ENCODE results near the gene AKR7A3. TPM values are rescaled to one million over a fixed set of nuclear protein-coding genes. Genes with fewer than 3 reads are reported as not detected.
A peak's percentile ranks its signal among the peaks of the same experiment; 100 is the strongest.

The AKR7A3 gene
- total RNA-seq, 1 experiment from 2014 or later, result 0.40 TPM

DNA sequence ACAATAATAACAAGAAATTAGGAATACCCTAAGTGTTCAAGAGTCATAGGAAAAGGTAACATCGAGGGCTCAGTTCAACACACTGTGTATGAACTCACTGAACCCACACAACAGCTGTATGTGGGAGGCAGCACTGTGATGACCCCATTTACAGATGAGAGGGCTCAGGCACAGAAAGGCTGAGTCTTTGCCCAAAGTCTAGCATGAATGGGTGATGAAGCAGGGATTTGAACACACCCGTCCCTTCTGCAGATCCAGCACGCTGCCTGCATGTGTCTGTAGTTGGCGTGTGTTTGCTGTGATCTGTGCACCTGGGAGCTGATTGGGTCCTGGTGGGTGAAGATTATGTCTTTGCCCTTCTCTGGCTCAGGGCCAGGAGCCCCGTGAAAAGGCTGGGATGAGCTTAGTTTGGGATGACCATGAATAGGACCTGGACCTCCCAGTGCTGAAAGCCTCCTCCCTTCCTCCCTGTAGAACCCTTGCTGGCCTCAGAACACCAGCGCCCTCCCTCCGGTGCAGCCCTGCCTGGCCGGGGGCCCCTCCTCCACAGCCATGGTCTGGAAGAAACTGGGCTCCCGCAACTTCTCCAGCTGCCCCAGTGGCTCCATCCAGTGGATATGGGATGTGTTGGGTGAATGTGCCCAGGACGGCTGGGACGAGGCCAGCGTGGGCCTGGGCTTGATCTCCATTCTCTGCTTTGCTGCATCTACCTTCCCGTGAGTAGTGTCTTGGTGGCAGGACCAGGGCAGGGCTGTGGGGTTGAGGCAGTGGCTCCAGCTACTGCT lies 28.7 kb upstream of the AKR7A3 start:
- no TSS peak for BruUV-seq (replicated peaks)
- Histone ChIP-seq H4K20me1 (ENCODE audit: low read length) (no peaks in the 10 kb centered on the region), H3K4me2 (ENCODE audit: low read length) (no peak overlapping the region), H3K9me2 (replicated peaks; ENCODE audit: low read length) (no peaks in the 10 kb centered on the region), H3K4me3 (ENCODE audit: low read length) (no peak overlapping the region), H3K9me3 (ENCODE audit: low read length) (no peaks in the 10 kb centered on the region), H3K9ac (ENCODE audit: low read length) (no peak overlapping the region), H3K27ac (ENCODE audit: low read length) (no peak overlapping the region), H3K36me3 (ENCODE audit: low read depth, low read length) (no peaks in the 10 kb centered on the region; the same call in 1 of the 2 replicates), H3K27me3 (ENCODE audit: low read length) (no peaks in the 10 kb centered on the region), H3K79me2 (ENCODE audit: low read length) (peaks cover 23% of the 10 kb centered on the region), H2AFZ (ENCODE audit: low read length) (no peak overlapping the region), H3F3A (ENCODE audit: low read length, unreplicated experiment) (no peaks in the 10 kb centered on the region), H3K4me1 (ENCODE audit: insufficient read depth, low read length) (peaks cover 34% of the 10 kb centered on the region)
- ChIA-PET CTCF (interaction anchor here (0.6 to 0.7 kb wide), 2 partner anchors 325 to 401 kb away, joined by 3 to 4 read pairs; no protein-coding TSS in a partner anchor), POLR2A (ENCODE audit: unreplicated experiment) (no interaction called here)
- ATAC-seq (no peak), DNase-seq (no peak)
- intact Hi-C loops (cut with micrococcal nuclease), result no loop called here
- TF ChIP-seq, protein P1, sequence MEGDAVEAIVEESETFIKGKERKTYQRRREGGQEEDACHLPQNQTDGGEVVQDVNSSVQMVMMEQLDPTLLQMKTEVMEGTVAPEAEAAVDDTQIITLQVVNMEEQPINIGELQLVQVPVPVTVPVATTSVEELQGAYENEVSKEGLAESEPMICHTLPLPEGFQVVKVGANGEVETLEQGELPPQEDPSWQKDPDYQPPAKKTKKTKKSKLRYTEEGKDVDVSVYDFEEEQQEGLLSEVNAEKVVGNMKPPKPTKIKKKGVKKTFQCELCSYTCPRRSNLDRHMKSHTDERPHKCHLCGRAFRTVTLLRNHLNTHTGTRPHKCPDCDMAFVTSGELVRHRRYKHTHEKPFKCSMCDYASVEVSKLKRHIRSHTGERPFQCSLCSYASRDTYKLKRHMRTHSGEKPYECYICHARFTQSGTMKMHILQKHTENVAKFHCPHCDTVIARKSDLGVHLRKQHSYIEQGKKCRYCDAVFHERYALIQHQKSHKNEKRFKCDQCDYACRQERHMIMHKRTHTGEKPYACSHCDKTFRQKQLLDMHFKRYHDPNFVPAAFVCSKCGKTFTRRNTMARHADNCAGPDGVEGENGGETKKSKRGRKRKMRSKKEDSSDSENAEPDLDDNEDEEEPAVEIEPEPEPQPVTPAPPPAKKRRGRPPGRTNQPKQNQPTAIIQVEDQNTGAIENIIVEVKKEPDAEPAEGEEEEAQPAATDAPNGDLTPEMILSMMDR (conservative IDR thresholded peaks at IDR 0.05; ENCODE audit: low read depth, low read length), result no peak
- TF ChIP-seq EZH2 (IDR thresholded peaks at IDR 0.05; ENCODE audit: low read length, unreplicated experiment), result no peak
- TF ChIP-seq EZH2phosphoT487 (IDR thresholded peaks at IDR 0.05; ENCODE audit: borderline replicate concordance, low read length), result no peak

DNA sequence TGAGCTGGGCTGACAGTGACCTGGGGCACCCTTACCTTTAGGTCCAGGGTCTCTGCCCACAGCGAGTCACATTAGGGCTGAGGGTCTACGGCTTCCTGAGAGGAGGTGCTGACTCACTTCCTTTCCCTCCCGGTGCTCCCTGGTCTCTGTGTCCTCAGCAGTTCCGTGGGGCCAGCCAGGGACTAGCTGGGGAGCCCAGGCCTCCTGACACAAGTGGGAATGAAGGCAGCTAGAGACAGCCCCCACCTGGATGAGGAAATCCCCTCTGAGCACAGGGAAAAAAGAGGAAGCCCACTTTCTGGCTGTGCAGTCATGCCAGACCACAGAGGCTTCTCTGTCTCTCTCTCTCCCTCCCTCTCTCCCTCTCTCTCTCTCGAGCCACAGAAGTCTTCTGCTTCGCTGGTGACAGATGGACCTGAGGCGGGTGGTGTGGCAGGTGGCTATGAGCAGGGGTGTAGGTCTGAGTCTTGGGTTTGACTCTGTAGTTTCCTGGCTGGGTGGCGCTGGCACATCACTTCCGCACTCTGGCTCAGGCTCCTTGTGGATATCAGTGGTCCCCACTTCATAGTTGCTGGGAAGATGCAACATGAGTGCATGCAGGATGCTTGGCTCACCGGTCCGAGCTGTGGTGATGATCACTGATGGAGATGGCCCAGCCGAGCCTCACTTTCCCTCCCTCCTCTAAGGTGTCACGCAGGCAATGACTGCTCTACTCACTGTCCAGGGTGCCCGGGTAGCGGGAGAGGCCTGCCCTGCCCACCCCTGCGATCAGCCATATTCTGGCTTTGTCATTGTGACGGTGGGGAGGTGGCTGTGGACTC lies 27.0 kb upstream of the AKR7A3 start:
- H3K4me2 ChIP-seq (ENCODE audit: low read length), result peak overlapping the region; percentile 51
- no peak overlapping the region for H3K4me3 ChIP-seq (ENCODE audit: low read length)
- BruUV-seq (replicated peaks), result no TSS peak
- peaks cover 44% of the 10 kb centered on the region for H3K4me1 ChIP-seq (ENCODE audit: insufficient read depth, low read length)
- H3F3A ChIP-seq (ENCODE audit: low read length, unreplicated experiment), result no peaks in the 10 kb centered on the region
- H2AFZ ChIP-seq (ENCODE audit: low read length), result no peak overlapping the region
- DNase-seq (peak; percentile 48), ATAC-seq (peak; percentile 5; the same call in 1 of the 2 replicates)
- CTCF ChIA-PET, result no interaction called here
- no peaks in the 10 kb centered on the region; the same call in 1 of the 2 replicates for H3K36me3 ChIP-seq (ENCODE audit: low read depth, low read length)
- no peaks in the 10 kb centered on the region for H3K9me2 ChIP-seq (replicated peaks; ENCODE audit: low read length)
- peak overlapping the region; percentile 28 for H3K27ac ChIP-seq (ENCODE audit: low read length)
- TF ChIP-seq EZH2 (IDR thresholded peaks at IDR 0.05; ENCODE audit: low read length, unreplicated experiment) (no peak), EZH2phosphoT487 (IDR thresholded peaks at IDR 0.05; ENCODE audit: borderline replicate concordance, low read length) (no peak)
- TF ChIP-seq, protein P1 (conservative IDR thresholded peaks at IDR 0.05; ENCODE audit: low read depth, low read length), result no peak
- intact Hi-C loops (cut with micrococcal nuclease), result no loop called here
- H4K20me1 ChIP-seq (ENCODE audit: low read length), result no peaks in the 10 kb centered on the region
- no peaks in the 10 kb centered on the region for H3K9me3 ChIP-seq (ENCODE audit: low read length)
- no peaks in the 10 kb centered on the region for H3K27me3 ChIP-seq (ENCODE audit: low read length)
- no peak overlapping the region for H3K9ac ChIP-seq (ENCODE audit: low read length)
- peaks cover 37% of the 10 kb centered on the region for H3K79me2 ChIP-seq (ENCODE audit: low read length)
- POLR2A ChIA-PET (ENCODE audit: unreplicated experiment), result no interaction called here

Data from PC-3 (cell line).